GM19463 (cell line): ENCODE data around the gene NFASC.

ENCODE experiments used
- ATAC-seq: cut with Tn5 transposase; IDR thresholded peaks from one replicate; pipeline ENCODE4 v1.9.1; 2021; ENCODE audit warnings: mild to moderate bottlenecking, moderate library complexity; ENCODE audit not compliant: unreplicated experiment

NFASC gene

DNA sequence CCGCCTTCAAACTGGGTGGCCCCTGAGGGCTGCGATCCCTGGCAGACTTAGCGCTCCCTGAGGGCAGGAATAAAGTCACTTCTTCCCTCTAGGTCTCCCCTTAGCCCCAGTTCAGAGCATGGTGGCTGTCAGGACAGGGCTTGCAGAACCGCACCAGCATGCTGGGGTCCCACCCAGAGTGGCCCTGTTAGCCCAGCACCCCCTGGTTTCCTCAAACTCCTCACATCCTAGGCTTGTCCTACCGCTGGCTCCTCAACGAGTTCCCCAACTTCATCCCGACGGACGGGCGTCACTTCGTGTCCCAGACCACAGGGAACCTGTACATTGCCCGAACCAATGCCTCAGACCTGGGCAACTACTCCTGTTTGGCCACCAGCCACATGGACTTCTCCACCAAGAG, 188.2 kb downstream of the NFASC start:
- no peak for ATAC-seq

DNA sequence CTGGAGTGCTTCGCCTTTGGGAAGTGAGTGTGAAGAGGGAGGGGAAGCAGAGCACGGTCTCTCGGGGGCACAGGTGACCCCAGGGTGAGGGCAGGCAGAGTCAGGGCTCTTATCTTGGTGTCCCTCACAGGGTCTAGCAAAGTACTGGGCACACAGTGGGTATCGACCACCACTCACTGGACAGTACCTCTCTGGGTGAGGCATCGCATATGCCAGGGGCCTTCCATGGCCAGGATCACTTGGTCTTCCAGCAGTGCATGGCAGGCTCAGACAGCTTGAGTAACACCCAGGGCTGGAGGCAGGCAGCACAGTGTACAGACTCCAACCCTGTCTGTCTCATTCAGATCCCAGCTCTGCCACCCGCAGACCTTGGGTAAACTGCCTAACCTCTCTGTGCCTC, 189.0 kb downstream of the NFASC start:
- no peak for ATAC-seq

- no peak for ATAC-seq
Measured at GRCh38 chr1:205060746-205061145, 190.1 kb downstream of the NFASC start.

- no peak for ATAC-seq
Measured at GRCh38 chr1:205061227-205061626, 190.6 kb downstream of the NFASC start.

DNA sequence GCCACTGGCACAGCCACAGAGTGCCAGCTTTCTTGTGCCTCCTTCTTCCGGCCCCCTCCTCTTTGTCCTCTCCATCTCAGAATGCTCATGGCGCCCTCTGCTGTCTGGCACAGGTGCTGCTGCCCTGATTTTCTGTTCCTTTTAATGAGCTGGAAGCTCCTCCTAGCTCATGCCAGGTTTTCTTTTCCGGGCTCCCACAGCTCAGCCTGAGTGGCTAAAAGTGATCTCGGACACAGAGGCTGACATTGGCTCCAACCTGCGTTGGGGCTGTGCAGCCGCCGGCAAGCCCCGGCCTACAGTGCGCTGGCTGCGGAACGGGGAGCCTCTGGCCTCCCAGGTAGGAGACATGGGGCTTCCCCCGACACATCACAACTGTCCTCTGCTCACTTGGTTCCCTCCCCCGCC, 191.0 kb downstream of the NFASC start:
- ATAC-seq = no peak

- ATAC-seq = no peak
Measured at GRCh38 chr1:205062319-205062718, 191.7 kb downstream of the NFASC start.

- ATAC-seq = no peak
Measured at GRCh38 chr1:205062895-205063294, 192.2 kb downstream of the NFASC start.

- no peak for ATAC-seq
Measured at GRCh38 chr1:205064301-205064700, 193.6 kb downstream of the NFASC start.

- no peak for ATAC-seq
Measured at GRCh38 chr1:205064741-205065316, 194.2 kb downstream of the NFASC start.

DNA sequence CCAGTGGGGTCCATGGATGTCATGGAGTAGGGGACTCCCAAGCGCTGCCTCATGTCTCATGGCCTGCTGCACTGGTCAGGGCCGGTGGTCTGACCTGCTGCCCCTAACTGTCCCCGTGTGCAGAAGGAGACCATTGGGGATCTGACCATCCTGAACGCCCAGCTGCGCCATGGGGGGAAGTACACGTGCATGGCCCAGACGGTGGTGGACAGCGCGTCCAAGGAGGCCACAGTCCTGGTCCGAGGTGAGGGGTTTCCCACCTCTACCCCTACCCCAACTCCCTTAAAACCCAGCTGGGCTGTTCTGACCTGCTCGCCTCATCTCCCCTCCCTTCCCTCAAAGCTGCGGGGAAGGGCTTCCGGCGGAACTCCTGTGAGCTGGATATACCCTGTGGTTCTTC, 195.0 kb downstream of the NFASC start:
- ATAC-seq = no peak

- ATAC-seq = no peak
Measured at GRCh38 chr1:205066141-205066818, 195.6 kb downstream of the NFASC start.

- no peak for ATAC-seq
Measured at GRCh38 chr1:205067031-205067430, 196.4 kb downstream of the NFASC start.

DNA sequence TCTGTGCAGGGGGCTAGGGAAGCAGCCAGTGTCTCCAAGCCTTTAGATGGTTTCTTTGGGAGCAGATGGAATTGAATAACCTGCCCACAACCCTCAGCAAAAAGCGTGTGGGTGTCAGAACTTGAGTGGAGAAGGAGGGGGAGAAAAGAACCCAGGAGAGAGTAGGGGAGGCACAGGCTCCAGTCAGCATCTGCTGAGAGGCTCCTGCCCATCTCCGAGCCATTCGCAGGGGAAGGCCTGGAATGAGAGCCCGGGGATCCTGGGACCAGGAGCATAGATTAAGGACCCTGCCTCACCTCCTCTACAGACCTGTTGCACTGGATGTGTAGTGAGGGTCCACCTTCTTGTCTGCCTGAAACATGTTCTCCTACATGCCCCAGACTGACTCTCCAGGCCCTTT, 197.3 kb downstream of the NFASC start:
- ATAC-seq = no peak

- no peak for ATAC-seq
Measured at GRCh38 chr1:205068457-205069040, 197.9 kb downstream of the NFASC start.

DNA sequence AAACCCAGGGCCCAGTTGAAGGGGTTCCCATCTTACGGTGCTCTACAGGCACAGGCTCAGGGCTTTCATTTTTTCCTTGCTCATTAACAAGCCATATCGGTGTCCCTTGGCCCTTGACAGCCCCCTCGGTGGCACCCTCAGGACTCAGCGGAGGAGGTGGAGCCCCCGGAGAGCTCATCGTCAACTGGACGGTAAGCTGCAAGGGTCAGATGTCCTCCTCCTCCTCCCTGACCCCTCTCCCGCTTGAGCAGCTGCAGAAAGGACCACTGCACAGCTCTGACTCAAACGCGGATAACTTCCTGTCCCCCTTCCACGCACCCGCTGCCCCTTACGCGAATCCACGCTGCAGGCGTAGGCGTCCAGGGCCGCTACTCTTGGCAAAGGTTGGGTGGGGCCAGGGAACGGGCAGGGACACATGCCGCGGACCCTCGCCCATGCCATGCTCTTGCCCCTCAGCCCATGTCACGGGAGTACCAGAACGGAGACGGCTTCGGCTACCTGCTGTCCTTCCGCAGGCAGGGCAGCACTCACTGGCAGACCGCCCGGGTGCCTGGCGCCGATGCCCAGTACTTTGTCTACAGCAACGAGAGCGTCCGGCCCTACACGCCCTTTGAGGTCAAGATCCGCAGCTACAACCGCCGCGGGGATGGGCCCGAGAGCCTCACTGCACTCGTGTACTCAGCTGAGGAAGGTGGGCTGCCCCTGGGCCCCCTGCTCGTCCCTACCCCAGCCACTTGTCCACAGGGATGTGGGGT, 198.9 kb downstream of the NFASC start:
- no peak for ATAC-seq

DNA sequence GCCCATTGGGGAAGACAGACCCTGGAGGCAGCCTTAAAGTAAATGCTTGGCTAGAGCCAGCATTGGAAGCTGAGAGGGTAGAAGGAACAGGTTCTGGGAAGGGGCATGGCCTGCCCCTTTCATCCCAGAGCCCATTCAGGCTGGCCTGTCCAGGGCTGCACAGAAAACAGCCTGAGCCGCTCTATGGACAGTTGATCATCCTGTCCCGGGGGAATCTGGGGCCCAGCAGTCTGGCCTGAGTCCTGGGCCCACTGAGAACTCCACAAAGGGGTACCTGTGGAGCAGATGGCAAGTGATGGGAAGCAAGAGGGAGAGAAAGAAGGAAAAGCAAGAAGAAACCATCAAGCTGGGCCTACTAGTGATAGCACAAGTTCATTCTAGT, 200.4 kb downstream of the NFASC start:
- ATAC-seq = no peak

- no peak for ATAC-seq
Measured at GRCh38 chr1:205071801-205072200, 201.1 kb downstream of the NFASC start.

GRCh38 chr1:205072286-205072685, 201.6 kb downstream of the NFASC start:
- ATAC-seq = no peak
